ENCODE data around the gene SUB1.

The SUB1 gene

GRCh38 chr5:32601623-32602295 is 16.4 kb downstream of the SUB1 start:
- Mint-ChIP-seq H3K27ac (peak overlapping the region; percentile 6), H3K4me3 (no peak overlapping the region), H3K36me3 (ENCODE audit: low read depth) (peaks cover 84% of the 10 kb centered on the region)

GRCh38 chr5:32602906-32603305 is 17.5 kb downstream of the SUB1 start:
- Mint-ChIP-seq H3K4me1 (ENCODE audit: low read depth) (peaks cover 12% of the 10 kb centered on the region), H3K36me3 (ENCODE audit: low read depth) (peaks cover 81% of the 10 kb centered on the region), H3K27me3 (no peaks in the 10 kb centered on the region), H3K9me3 (no peaks in the 10 kb centered on the region), H3K4me3 (no peak overlapping the region), H3K27ac (no peak overlapping the region)

More at GRCh38 chr5:32601623-32602295, 16.4 kb downstream of the SUB1 start:
- H3K27me3 Mint-ChIP-seq, result no peaks in the 10 kb centered on the region
- peaks cover 20% of the 10 kb centered on the region for H3K4me1 Mint-ChIP-seq (ENCODE audit: low read depth)
- no peaks in the 10 kb centered on the region for H3K9me3 Mint-ChIP-seq

GRCh38 chr5:32604800-32605765 is 19.7 kb downstream of the SUB1 start:
- no peaks in the 10 kb centered on the region for H3K9me3 Mint-ChIP-seq
- H3K4me1 Mint-ChIP-seq (ENCODE audit: low read depth), result peaks cover 4% of the 10 kb centered on the region
- H3K27ac Mint-ChIP-seq, result peak overlapping the region; percentile 29
- H3K36me3 Mint-ChIP-seq (ENCODE audit: low read depth), result peaks cover 75% of the 10 kb centered on the region
- H3K4me3 Mint-ChIP-seq, result no peak overlapping the region
- no peaks in the 10 kb centered on the region for H3K27me3 Mint-ChIP-seq

GRCh38 chr5:32605766-32606152 is 20.4 kb downstream of the SUB1 start:
- Mint-ChIP-seq H3K27me3 (no peaks in the 10 kb centered on the region), H3K36me3 (ENCODE audit: low read depth) (peaks cover 71% of the 10 kb centered on the region), H3K4me1 (ENCODE audit: low read depth) (peaks cover 4% of the 10 kb centered on the region), H3K9me3 (no peaks in the 10 kb centered on the region), H3K4me3 (no peak overlapping the region), H3K27ac (no peak overlapping the region)

GRCh38 chr5:32612134-32612888 is 27.0 kb downstream of the SUB1 start:
- Mint-ChIP-seq H3K4me3 (no peak overlapping the region), H3K27ac (no peak overlapping the region), H3K27me3 (no peaks in the 10 kb centered on the region)

GRCh38 chr5:32613050-32613672 is 27.8 kb downstream of the SUB1 start:
- Mint-ChIP-seq H3K27ac (peak overlapping the region; percentile 33), H3K9me3 (no peaks in the 10 kb centered on the region)

More at GRCh38 chr5:32612134-32612888, 27.0 kb downstream of the SUB1 start:
- Mint-ChIP-seq H3K4me1 (ENCODE audit: low read depth) (peaks cover 6% of the 10 kb centered on the region), H3K9me3 (no peaks in the 10 kb centered on the region), H3K36me3 (ENCODE audit: low read depth) (peaks cover 21% of the 10 kb centered on the region)

GRCh38 chr5:32615236-32615635 is 29.9 kb downstream of the SUB1 start:
- Mint-ChIP-seq H3K27me3 (no peaks in the 10 kb centered on the region), H3K27ac (no peak overlapping the region), H3K4me1 (ENCODE audit: low read depth) (peaks cover 6% of the 10 kb centered on the region), H3K9me3 (no peaks in the 10 kb centered on the region), H3K36me3 (ENCODE audit: low read depth) (no peaks in the 10 kb centered on the region), H3K4me3 (no peak overlapping the region)

More at GRCh38 chr5:32613050-32613672, 27.8 kb downstream of the SUB1 start:
- peaks cover 6% of the 10 kb centered on the region for H3K4me1 Mint-ChIP-seq (ENCODE audit: low read depth)
- H3K36me3 Mint-ChIP-seq (ENCODE audit: low read depth), result peaks cover 13% of the 10 kb centered on the region
- no peaks in the 10 kb centered on the region for H3K27me3 Mint-ChIP-seq
- H3K4me3 Mint-ChIP-seq, result no peak overlapping the region

- Mint-ChIP-seq H3K4me1 (ENCODE audit: low read depth) (no peaks in the 10 kb centered on the region), H3K27me3 (no peaks in the 10 kb centered on the region), H3K4me3 (no peak overlapping the region), H3K36me3 (ENCODE audit: low read depth) (no peaks in the 10 kb centered on the region), H3K9me3 (no peaks in the 10 kb centered on the region), H3K27ac (no peak overlapping the region)
Measured at GRCh38 chr5:32618962-32619361, 33.6 kb downstream of the SUB1 start.

GRCh38 chr5:32621256-32621655 is 35.9 kb downstream of the SUB1 start:
- Mint-ChIP-seq H3K27ac (no peak overlapping the region), H3K27me3 (no peaks in the 10 kb centered on the region), H3K4me1 (ENCODE audit: low read depth) (no peaks in the 10 kb centered on the region), H3K36me3 (ENCODE audit: low read depth) (no peaks in the 10 kb centered on the region), H3K4me3 (no peak overlapping the region), H3K9me3 (no peaks in the 10 kb centered on the region)

- Mint-ChIP-seq H3K27ac (no peak overlapping the region), H3K4me1 (ENCODE audit: low read depth) (no peaks in the 10 kb centered on the region), H3K36me3 (ENCODE audit: low read depth) (no peaks in the 10 kb centered on the region), H3K4me3 (no peak overlapping the region), H3K27me3 (no peaks in the 10 kb centered on the region), H3K9me3 (no peaks in the 10 kb centered on the region)
Measured at GRCh38 chr5:32625106-32625505, 39.7 kb downstream of the SUB1 start.

- Mint-ChIP-seq H3K4me3 (no peak overlapping the region), H3K4me1 (ENCODE audit: low read depth) (no peaks in the 10 kb centered on the region), H3K36me3 (ENCODE audit: low read depth) (no peaks in the 10 kb centered on the region), H3K27ac (no peak overlapping the region), H3K9me3 (no peaks in the 10 kb centered on the region), H3K27me3 (no peaks in the 10 kb centered on the region)
Measured at GRCh38 chr5:32625547-32625946, 40.2 kb downstream of the SUB1 start.

GRCh38 chr5:32627219-32627870 is 42.0 kb downstream of the SUB1 start:
- Mint-ChIP-seq H3K4me3 (no peak overlapping the region), H3K9me3 (no peaks in the 10 kb centered on the region), H3K27ac (no peak overlapping the region), H3K27me3 (no peaks in the 10 kb centered on the region), H3K4me1 (ENCODE audit: low read depth) (no peaks in the 10 kb centered on the region), H3K36me3 (ENCODE audit: low read depth) (no peaks in the 10 kb centered on the region)

GRCh38 chr5:32628049-32628844 is 42.9 kb downstream of the SUB1 start:
- Mint-ChIP-seq H3K9me3 (no peaks in the 10 kb centered on the region), H3K4me1 (ENCODE audit: low read depth) (no peaks in the 10 kb centered on the region), H3K4me3 (no peak overlapping the region), H3K36me3 (ENCODE audit: low read depth) (no peaks in the 10 kb centered on the region), H3K27ac (no peak overlapping the region), H3K27me3 (no peaks in the 10 kb centered on the region)
